ENCODE results near the gene FUT4.

DNA sequence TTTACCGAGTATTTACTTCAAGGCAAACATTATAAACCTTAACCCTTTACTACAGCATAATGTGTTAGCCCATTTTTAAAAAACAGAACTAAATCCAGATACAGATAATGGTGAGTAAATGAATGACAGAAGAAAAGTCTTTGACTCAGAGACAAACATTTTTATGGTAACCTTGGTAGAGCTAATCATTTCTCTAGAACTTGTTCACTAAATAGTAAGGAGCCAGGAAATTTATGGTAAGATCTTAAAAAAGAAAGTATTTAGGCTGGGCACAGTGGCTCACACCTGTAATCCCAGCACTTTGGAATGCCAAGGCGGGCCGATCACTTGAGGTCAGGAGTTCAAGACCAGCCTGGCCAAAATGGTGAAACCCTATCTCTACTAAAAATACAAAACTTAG, 11.5 kb upstream of the FUT4 start:
- TF ChIP-seq, protein P1, sequence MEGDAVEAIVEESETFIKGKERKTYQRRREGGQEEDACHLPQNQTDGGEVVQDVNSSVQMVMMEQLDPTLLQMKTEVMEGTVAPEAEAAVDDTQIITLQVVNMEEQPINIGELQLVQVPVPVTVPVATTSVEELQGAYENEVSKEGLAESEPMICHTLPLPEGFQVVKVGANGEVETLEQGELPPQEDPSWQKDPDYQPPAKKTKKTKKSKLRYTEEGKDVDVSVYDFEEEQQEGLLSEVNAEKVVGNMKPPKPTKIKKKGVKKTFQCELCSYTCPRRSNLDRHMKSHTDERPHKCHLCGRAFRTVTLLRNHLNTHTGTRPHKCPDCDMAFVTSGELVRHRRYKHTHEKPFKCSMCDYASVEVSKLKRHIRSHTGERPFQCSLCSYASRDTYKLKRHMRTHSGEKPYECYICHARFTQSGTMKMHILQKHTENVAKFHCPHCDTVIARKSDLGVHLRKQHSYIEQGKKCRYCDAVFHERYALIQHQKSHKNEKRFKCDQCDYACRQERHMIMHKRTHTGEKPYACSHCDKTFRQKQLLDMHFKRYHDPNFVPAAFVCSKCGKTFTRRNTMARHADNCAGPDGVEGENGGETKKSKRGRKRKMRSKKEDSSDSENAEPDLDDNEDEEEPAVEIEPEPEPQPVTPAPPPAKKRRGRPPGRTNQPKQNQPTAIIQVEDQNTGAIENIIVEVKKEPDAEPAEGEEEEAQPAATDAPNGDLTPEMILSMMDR (IDR thresholded peaks at IDR 0.05), result no peak
- TF ChIP-seq POLR2A (IDR thresholded peaks at IDR 0.05), result no peak
